Measurements from ENCODE around the gene GRIN2A.

DNA sequence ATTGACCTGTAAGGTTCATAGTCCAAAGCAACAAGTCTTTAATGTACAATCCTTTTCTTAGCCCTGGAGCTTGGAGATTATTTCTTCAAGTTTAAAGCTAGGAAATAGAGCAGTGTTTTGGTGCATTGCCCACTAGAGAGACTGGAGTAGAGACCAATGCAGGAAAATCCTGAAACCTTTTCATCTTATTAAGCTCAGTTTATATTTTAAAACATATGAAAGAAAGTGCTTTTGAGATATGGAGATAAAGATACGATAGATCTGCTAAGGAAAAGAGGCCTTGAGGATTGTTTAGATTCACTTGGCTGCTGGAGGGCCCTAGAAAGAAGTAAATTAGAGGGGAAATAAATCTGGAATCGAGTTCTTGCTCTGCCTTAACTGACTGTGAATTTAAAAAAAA lies 212.0 kb downstream of the GRIN2A start:
- TF ChIP-seq EZH2 (IDR thresholded peaks at IDR 0.05) (no peak), POLR2AphosphoS5 (IDR thresholded peaks at IDR 0.05; ENCODE audit: borderline replicate concordance, low read depth, low read length) (no peak)

Data from SK-N-MC (cell line).